Breast epithelium (tissue), 3 donors: ENCODE results near the gene PAPPA.

Experiments
- CTCF ChIP-seq, 3 donors: fragments of 450-650 bp; IDR thresholded peaks; one replicate each; pipeline ENCODE4 v1.5.1; 2016 to 2017; ENCODE audit warnings: antibody characterized with exemption in 3 of 3, mild to moderate bottlenecking in 3 of 3, moderate library complexity in 3 of 3
- POLR2A ChIP-seq: fragments of 450-650 bp; IDR thresholded peaks from one replicate; pipeline ENCODE4 v1.6.1; 2016; ENCODE audit warnings: antibody characterized with exemption, mild to moderate bottlenecking, moderate library complexity
- POLR2AphosphoS5 ChIP-seq, 3 donors: sonication (generic); formaldehyde crosslinking; IDR thresholded peaks; one replicate each; pipeline ENCODE4 v1.6.1; 2017; ENCODE audit warnings: antibody characterized with exemption in 3 of 3

- TF ChIP-seq CTCF (IDR thresholded peaks at IDR 0.05) (no peak), POLR2A (no peak), POLR2AphosphoS5 (IDR thresholded peaks at IDR 0.05) (no peak)
These were observed 83.4 kb downstream of the PAPPA start for GRCh38 chr9:116236979-116237378.
